OCI-M2 (cell line): ENCODE results near the gene PARP15.
"Not testable (repeated sequence)": the region's sequence is repeated elsewhere in the genome, so short reads cannot be mapped to it uniquely, and the experiment has no call there.

Source experiments
- DNase-seq: peaks from one replicate; lab custom pipeline; 2025; ENCODE audit not compliant: unreplicated experiment; lab: John Stamatoyannopoulos, UW

The PARP15 gene

DNA sequence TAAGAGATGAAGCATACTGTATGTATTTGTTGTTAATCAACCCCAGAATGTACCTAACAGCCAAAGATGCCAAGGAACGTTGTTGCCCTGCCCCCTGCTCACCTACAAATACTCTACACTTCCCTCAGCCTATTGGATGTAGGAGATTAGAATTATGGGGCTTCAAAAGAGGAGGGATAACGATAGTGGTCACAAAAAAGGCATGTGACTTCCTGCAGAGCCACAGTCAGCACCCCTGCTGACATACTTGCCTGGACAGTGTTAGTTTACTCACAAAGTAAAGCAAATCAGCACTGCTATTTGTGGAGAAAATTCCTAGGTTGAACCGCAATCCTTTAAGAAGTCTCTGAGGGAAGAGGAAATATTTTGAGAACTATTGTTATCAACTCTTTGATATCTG, 37.9 kb downstream of the PARP15 start:
- DNase-seq = no peak

GRCh38 chr3:122618614-122619013, 41.2 kb downstream of the PARP15 start:
- DNase-seq = no peak

DNA sequence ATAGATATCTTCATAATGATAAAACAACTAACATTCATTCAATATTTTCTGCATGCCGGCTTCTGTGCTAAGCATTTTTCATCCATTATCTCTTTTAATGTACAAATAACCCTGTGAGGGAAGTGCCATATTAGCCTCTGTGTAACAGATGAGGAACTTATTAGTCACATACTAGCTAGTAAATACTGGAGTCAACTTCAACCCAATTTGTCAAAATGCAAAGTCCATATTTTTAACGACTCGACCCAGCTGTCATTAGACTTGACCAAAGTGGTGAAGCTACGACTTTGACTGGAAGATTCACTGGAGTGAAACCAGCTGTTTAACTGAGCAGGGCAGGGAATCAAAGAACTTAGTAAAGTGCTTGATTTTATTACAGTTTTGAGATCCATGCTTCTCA, 41.6 kb downstream of the PARP15 start:
- DNase-seq = no peak

GRCh38 chr3:122620399-122620798, 42.9 kb downstream of the PARP15 start:
- no peak for DNase-seq

GRCh38 chr3:122621112-122621511, 43.7 kb downstream of the PARP15 start:
- DNase-seq = no peak

DNA sequence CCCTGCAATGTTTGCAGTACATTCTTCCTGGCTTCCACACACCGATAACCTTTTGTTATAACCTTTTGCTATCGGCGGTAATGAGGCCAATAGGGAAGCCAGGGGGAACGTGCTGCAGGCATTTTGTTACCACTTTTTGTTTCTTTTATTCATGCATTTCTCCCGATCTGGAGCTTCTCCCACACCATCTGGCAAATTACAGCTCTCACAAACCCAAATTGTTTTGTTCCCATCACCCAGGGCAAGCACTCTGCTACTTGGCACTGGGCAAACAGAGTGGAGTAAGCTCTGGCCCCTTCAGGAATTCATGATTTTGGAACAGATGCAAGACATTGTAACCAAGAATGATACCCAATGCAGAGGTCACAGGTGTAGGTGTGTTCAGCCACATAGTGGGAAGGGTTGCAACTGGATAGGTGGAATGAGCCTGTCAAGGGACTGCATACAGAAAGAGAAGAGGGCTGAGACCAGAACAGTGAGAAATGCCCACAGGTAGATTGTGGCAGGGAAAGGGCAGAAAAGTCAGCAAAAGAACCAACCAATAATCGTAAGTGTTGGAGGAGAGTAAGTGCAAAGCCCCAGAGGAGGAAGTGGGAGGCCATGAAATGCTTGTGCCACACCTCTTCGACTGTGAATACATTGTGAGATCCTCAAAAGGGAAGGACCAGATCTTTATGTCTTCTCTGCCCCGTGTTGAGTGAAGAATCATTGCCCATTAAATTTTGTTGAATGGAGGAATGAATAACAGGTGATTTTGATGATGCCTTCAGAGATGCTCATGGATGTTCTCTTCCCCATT, 45.8 kb downstream of the PARP15 start:
- DNase-seq = no peak

- no peak for DNase-seq
These were observed 49.2 kb downstream of the PARP15 start for GRCh38 chr3:122626515-122627180.

DNA sequence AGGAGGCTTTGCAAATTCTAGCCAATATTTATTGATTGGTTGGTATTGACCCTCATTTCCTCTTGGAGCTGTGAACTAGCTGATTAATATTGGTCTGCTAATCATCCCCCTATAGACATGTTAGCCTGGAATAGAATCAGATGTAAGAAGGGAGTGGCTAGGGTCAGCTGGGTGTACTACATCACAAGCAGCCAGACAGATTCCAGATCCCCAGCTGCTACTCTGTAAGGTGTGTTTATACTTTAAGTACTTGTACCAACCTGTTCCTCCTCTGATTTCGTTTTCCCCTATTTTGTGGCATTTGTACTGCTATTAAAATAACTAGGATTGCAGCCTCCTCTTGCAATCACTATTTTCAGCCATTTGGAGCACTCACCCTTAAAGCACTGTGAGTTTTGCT, 49.9 kb downstream of the PARP15 start:
- DNase-seq = no peak

GRCh38 chr3:122628567-122628966, 51.1 kb downstream of the PARP15 start:
- no peak for DNase-seq

- no peak for DNase-seq
These were observed 52.3 kb downstream of the PARP15 start for GRCh38 chr3:122629763-122630162.

DNA sequence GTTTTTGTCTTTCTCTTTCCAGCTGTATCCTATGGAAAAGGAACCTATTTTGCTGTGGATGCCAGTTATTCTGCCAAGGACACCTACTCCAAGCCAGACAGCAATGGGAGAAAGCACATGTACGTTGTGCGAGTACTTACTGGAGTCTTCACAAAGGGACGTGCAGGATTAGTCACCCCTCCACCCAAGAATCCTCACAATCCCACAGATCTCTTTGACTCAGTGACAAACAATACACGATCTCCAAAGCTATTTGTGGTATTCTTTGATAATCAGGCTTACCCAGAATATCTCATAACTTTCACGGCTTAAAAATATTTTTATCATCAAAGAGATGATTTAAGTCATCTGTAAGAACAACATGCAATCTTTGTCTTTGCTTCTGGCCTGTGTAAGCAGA, 58.3 kb downstream of the PARP15 start:
- no peak for DNase-seq

- no peak for DNase-seq
These were observed 59.2 kb downstream of the PARP15 start for GRCh38 chr3:122636697-122637096.

DNA sequence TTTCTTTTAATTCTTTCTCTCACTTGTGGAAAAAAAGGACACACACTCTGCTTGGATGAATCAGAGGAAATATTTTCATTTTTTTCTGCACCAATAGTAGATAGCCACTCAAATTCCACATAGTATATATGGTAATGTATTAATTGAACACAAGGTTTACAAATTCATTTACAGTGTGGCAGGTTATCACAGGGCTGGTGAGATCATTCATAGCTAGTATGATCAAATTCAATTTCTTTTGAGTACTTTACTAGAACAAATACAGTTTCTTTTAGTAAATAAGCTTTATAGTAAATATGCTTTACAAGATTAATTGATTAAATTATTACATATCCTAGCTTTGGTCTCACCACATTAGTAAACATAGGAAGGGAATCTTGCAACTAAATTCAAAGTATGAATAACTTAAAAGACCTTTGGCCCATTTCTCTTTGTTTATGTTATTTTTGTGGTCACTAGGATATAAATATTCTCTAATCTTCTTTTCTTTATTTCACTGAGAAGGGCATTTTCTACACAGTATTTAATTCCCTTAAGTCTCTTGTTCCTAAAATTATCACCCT, 63.1 kb downstream of the PARP15 start:
- no peak for DNase-seq

DNA sequence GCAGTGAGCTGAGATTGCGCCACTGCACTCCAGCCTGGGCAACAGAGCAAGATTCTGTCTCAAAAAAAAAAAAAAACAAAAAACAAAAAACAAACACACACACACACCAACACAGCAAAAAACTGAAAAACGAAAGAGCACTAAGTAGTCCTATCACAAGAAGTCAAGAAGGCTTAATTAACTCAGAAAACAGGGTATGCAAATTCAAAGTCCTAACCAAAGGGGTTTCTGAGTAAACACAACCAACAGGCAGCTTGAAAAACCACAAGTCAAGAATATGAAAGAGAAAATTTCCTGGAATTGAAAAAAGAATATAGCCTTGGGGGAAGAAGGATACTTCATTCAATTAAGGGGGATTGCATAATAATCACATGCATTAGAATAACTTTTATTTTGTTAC, 65.5 kb downstream of the PARP15 start:
- no peak for DNase-seq

GRCh38 chr3:122646146-122646988, 68.9 kb downstream of the PARP15 start:
- no peak for DNase-seq

GRCh38 chr3:122651233-122651907, 73.9 kb downstream of the PARP15 start:
- DNase-seq = not testable (repeated sequence)

- DNase-seq = not testable (repeated sequence)
These were observed 74.5 kb downstream of the PARP15 start for GRCh38 chr3:122651962-122652361.

DNA sequence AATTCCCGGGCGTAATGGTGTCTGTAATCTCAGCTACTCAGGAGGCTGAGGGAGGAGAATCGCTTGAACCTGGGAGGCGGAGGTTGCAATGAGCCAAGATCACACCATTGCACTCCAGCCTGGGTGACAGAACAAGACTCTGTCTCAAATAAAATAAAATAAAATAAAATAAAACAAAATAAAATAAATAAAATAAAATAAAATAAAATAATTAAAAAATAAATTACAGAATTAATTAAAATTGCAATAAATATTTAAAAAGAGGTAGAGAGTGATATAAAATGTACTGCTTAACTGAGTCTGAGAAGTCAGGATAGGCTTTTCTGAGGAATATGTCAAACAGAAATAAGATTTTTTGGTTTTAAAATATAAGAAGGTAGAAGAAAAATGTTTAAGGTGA, 80.9 kb downstream of the PARP15 start:
- not testable (repeated sequence) for DNase-seq

DNA sequence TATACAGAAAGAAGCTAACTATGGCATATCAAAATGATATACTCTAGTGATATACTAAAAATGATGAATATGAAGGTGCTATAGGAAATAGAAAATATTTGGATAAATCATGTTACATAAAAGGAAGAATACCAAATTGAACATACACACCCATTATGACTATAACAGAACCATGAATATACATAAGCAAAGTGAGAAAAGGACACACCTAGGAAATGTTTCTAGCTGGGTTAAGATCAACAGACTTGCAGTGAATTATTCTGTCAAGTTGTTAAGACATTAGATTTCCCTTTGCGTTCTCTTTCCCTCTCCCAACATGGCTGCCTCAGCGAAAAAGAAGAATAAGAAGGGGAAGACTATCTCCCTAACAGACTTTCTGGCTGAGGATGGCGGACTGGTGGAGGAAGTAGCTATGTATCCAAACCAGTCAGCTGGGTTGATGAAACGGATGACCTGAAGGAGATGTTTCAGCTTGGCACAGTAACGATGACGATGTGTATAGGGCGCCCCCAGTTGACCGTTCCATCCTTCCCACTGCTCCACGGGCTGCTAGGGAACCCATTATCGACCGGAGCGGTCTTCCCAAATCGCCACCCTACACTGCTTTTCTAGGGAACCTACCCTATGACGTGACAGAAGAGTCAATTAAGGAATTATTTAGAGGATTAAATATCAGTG, 83.0 kb downstream of the PARP15 start:
- no peak for DNase-seq

DNA sequence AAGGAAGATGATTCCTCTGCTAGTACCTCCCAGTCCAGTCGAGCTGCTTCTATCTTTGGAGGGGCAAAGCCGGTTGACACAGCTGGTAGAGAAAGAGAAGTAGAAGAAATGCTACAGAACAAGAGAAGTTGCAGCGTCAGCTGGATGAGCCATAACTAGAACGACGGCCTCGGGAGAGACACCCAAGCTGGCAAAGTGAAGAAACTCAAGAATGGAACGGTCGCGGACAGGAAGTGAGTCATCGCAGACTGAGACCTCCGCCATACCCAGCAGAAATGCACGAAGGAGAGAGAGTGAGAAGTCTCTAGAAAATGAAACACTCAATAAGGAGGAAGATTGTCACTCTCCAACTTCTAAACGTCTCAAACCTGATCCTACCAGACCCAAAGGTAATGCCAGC, 84.2 kb downstream of the PARP15 start:
- no peak for DNase-seq
